ENCODE results near the gene ERFL. TPM values are rescaled to one million over a fixed set of nuclear protein-coding genes. Genes with fewer than 3 reads are reported as not detected.

ERFL gene
- total RNA-seq, 3 donors from 2014 or later: 0.83 to 2.0 (median 1.5) TPM

GRCh38 chr19:41926028-41926762, 2.1 kb downstream of the ERFL start:
- peaks cover 2% of the 10 kb centered on the region for H3K36me3 Mint-ChIP-seq (ENCODE audit: insufficient read depth)
- no peak for DNase-seq
- H3K9me3 Mint-ChIP-seq: no peaks in the 10 kb centered on the region
- ATAC-seq: no peak
- H3K27me3 Mint-ChIP-seq (ENCODE audit: low read depth): peaks cover 6% of the 10 kb centered on the region
- no peak overlapping the region for H3K4me3 Mint-ChIP-seq
- peaks cover 38% of the 10 kb centered on the region for H3K4me1 Mint-ChIP-seq (ENCODE audit: low read depth)

DNA sequence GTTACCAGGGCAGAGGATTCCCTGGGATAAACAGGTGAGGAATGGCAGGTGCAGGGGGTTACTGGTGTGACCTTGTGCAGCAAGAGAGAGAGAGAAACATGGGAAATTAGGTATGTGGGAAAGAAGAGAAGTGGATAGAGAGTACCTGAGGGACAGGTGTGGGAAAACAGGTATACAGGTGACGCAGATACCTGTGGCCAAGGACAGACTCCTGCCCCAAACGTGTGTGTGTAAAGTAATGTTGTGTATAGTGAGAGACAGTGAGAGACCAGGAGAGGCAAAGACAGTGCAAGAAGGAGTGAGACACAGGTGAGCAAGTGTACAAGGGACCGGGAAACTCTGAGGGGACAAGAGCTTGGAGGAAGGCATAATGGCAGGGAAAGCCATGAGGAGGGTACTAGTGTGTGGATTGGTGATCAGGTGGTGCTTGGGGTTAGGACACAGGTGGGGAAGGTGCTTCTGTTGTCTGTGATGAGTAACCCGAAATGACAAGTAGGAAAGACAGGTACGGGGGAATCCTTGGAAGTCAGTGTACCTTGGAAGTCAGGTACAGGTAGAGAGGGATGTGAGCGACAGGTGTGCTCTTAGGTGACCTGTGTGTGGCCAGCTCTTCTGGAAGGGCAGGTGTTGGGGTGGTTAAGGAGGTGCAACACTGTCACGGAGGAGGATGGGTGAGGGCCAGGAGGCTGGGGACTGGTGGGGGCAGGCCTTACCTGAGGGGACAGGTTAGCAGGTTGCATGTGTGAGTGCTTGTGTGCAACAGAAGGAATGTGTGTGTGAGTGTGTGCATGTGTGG, 2.8 kb downstream of the ERFL start:
- H3K4me3 Mint-ChIP-seq: no peak overlapping the region
- H3K4me1 Mint-ChIP-seq (ENCODE audit: low read depth): peaks cover 34% of the 10 kb centered on the region
- no peaks in the 10 kb centered on the region for H3K9me3 Mint-ChIP-seq
- H3K36me3 Mint-ChIP-seq (ENCODE audit: insufficient read depth): peaks cover 2% of the 10 kb centered on the region
- DNase-seq: no peak
- ATAC-seq: no peak
- peaks cover 6% of the 10 kb centered on the region for H3K27me3 Mint-ChIP-seq (ENCODE audit: low read depth)

DNA sequence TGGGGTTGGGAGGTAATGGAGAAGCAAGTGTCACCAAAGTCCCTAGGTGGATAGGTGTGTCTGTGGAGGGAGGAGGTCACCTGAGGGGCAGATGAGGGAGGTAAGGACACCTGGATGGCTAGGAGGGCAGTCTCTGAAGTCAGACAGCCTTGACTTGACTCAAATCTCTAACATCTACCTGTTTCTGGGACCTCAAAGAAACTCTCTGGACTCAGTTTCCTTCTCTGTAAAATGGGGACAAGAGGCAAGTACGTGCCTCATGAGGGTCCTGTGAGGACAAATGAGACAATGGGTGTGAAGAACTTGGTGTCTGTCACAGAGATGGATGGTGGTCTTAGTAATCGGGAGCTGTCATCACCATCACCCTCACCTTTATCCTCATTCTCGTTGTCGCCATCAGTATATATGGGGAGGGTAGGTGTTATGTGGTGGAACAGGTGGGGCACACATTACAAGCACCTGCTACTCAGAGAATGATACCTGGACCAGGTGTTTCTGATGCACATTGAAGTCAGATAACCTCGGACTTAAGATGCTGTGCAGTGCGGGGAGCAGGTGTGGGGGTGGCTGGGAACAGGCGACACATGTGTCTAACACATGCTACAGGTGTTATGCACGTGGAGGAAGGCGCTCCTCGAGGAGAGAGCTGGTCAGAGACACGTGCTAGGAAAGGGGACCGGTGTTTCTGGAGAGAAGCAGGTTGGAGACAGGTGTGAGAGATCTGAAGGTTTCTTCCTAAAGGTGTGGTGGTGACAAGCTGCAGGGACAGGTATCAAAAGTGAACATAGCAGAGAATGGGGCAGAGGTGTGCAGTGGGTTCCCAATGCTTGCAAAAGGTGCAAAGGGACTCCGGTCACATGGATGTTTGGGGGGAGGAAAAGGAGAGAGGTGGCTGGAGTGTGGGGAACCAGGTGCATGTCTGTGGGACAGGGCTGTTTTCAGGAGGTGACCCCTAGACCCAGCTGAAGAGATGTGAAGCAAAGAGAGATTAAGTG, 3.8 kb downstream of the ERFL start:
- Mint-ChIP-seq H3K4me3 (no peak overlapping the region), H3K9me3 (no peaks in the 10 kb centered on the region), H3K36me3 (ENCODE audit: insufficient read depth) (peaks cover 2% of the 10 kb centered on the region), H3K27me3 (ENCODE audit: low read depth) (peaks cover 6% of the 10 kb centered on the region), H3K4me1 (ENCODE audit: low read depth) (peaks cover 25% of the 10 kb centered on the region)
- ATAC-seq: no peak
- no peak for DNase-seq

- peaks cover 2% of the 10 kb centered on the region for H3K36me3 Mint-ChIP-seq (ENCODE audit: insufficient read depth)
- peaks cover 17% of the 10 kb centered on the region for H3K4me1 Mint-ChIP-seq (ENCODE audit: low read depth)
- DNase-seq: no peak
- H3K4me3 Mint-ChIP-seq: no peak overlapping the region
- ATAC-seq: no peak
- peaks cover 6% of the 10 kb centered on the region for H3K27me3 Mint-ChIP-seq (ENCODE audit: low read depth)
- H3K9me3 Mint-ChIP-seq: no peaks in the 10 kb centered on the region
These were observed 5.0 kb downstream of the ERFL start for GRCh38 chr19:41923045-41923788.

DNA sequence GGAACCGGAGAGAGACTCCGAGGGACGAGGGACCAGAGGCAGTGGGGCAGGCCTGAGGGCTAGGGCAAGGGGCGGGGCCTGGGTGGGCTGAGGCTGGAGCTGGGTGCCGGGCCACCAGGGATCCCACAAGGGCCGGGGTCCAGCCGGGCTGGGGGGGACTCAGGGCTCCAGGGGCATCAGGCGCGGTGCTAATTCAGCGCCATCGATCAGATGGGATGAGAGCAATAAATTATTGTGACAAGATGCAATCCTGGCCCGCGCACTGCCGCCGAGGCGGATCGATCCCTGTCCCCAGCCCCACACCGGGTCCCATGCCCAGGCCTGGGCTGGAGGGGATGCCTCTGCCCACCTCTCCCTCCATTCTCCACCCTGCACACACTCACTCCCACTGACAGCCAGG, 5.7 kb downstream of the ERFL start:
- no peak overlapping the region for H3K4me3 Mint-ChIP-seq
- H3K27me3 Mint-ChIP-seq (ENCODE audit: low read depth): peaks cover 6% of the 10 kb centered on the region
- H3K36me3 Mint-ChIP-seq (ENCODE audit: insufficient read depth): peaks cover 2% of the 10 kb centered on the region
- H3K4me1 Mint-ChIP-seq (ENCODE audit: low read depth): peaks cover 16% of the 10 kb centered on the region
- no peaks in the 10 kb centered on the region for H3K9me3 Mint-ChIP-seq
- no peak for ATAC-seq
- no peak for DNase-seq

DNA sequence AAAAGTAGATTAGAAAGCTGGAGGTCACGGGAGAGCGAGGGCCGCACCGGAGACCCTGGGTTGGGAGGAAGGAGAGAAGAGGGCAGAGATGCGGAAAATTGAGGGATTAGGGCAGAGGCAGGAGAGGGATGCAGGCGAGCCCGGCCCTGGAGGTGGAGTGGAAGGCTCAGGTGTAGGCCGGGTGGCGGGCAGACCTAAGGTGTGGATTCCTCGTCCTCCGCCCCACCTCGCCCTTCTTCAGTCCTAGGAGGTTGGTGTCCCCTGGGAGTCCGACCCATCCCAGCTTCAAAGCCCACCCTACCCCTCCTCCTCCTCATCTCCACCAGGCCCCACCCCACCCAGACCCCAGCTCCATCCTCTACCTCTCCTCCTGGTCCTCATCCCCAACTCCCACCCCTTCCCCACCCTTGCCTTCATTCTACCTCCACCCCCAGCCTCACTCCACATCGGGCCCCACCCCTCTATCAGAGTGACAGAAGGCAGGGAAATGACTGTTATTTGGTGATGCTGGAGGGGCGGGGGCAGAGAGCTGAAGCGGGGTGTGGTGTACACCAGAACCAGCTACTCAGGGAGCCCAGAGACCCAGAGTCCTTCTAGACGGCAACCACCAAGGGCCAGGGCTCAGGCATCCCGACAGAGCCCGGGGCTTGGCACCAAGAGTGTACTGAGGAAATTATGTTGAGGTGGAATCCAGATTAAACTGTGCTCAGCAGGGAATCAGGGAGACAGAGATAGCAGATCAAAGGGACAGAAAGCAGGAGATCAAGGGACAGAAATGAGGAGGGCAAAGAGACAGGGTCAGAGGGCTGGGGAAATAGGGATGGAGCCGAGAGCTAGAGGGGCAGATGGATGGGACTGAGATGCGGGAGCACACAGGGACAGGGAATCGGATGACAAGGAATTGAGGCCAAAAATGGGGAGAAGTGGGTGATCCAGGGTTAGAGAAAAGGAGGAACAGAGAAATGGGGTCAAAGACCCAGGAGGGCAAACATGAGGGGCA, 6.4 kb downstream of the ERFL start:
- Mint-ChIP-seq H3K9me3 (no peaks in the 10 kb centered on the region), H3K36me3 (ENCODE audit: insufficient read depth) (peaks cover 2% of the 10 kb centered on the region), H3K4me1 (ENCODE audit: low read depth) (peaks cover 16% of the 10 kb centered on the region), H3K27me3 (ENCODE audit: low read depth) (peaks cover 6% of the 10 kb centered on the region), H3K4me3 (no peak overlapping the region)
- ATAC-seq (peak in 1 of 2 donors; percentile 35), DNase-seq (no peak)

GRCh38 chr19:41920882-41921576, 7.2 kb downstream of the ERFL start:
- H3K9me3 Mint-ChIP-seq: no peaks in the 10 kb centered on the region
- peaks cover 6% of the 10 kb centered on the region for H3K27me3 Mint-ChIP-seq (ENCODE audit: low read depth)
- peaks cover 2% of the 10 kb centered on the region for H3K36me3 Mint-ChIP-seq (ENCODE audit: insufficient read depth)
- no peak for DNase-seq
- peaks cover 16% of the 10 kb centered on the region for H3K4me1 Mint-ChIP-seq (ENCODE audit: low read depth)
- H3K4me3 Mint-ChIP-seq: no peak overlapping the region
- ATAC-seq: no peak

- peaks cover 6% of the 10 kb centered on the region for H3K27me3 Mint-ChIP-seq (ENCODE audit: low read depth)
- no peaks in the 10 kb centered on the region for H3K9me3 Mint-ChIP-seq
- H3K4me3 Mint-ChIP-seq: no peak overlapping the region
- peaks cover 16% of the 10 kb centered on the region for H3K4me1 Mint-ChIP-seq (ENCODE audit: low read depth)
- no peak for DNase-seq
- H3K36me3 Mint-ChIP-seq (ENCODE audit: insufficient read depth): peaks cover 2% of the 10 kb centered on the region
- peak; percentile 16 to 33 for ATAC-seq
These were observed 8.1 kb downstream of the ERFL start for GRCh38 chr19:41919948-41920712.

GRCh38 chr19:41918653-41919244, 9.5 kb downstream of the ERFL start:
- Mint-ChIP-seq H3K27me3 (ENCODE audit: low read depth) (peaks cover 10% of the 10 kb centered on the region), H3K4me1 (ENCODE audit: low read depth) (peaks cover 20% of the 10 kb centered on the region), H3K36me3 (ENCODE audit: insufficient read depth) (peaks cover 2% of the 10 kb centered on the region), H3K9me3 (no peaks in the 10 kb centered on the region), H3K4me3 (no peak overlapping the region)
- no peak for DNase-seq
- no peak for ATAC-seq

- ATAC-seq: no peak
- DNase-seq: no peak
- Mint-ChIP-seq H3K9me3 (no peaks in the 10 kb centered on the region), H3K27me3 (ENCODE audit: low read depth) (peaks cover 14% of the 10 kb centered on the region), H3K4me1 (ENCODE audit: low read depth) (peaks cover 20% of the 10 kb centered on the region), H3K36me3 (ENCODE audit: insufficient read depth) (no peaks in the 10 kb centered on the region), H3K4me3 (no peak overlapping the region)
These were observed 10.2 kb downstream of the ERFL start for GRCh38 chr19:41918095-41918494.

DNA sequence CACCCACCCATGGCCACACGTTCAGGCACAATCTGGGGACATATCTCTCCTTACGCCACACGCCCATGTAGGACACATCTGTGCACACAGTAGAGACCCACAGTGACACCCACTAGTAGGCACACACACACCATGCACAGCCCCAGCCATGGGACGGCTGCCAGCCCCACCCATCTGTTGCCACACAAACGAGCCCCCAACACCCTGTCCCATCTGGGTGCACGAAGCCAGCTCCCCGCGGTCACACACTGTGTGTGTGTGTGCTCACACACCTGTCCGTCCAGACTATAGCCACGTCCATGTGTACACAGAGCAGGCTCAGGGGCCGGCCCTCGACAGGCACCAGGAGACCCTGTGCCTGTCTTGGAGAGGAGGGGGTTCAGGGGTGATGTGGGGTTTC, 10.6 kb downstream of the ERFL start:
- Mint-ChIP-seq H3K4me3 (no peak overlapping the region), H3K9me3 (no peaks in the 10 kb centered on the region), H3K4me1 (ENCODE audit: low read depth) (peaks cover 18% of the 10 kb centered on the region), H3K27me3 (ENCODE audit: low read depth) (peaks cover 12% of the 10 kb centered on the region), H3K36me3 (ENCODE audit: insufficient read depth) (no peaks in the 10 kb centered on the region)
- no peak for DNase-seq
- no peak for ATAC-seq
